Adrenal gland (tissue), 5 donors: Measurements from ENCODE around the gene DCAF15.

Experiments used
- CTCF ChIP-seq, 6 experiments: fragments of 450-650 bp in 4 of 6; fragments of 200-600 bp in 2 of 6; sonication (generic) in 1 of 6; IDR thresholded peaks; 1 replicate in 5 of 6; 2 replicates in 1 of 6; pipeline versions ENCODE4 v1.5.1 to v1.8.0; 2016 to 2021; ENCODE audit warnings: antibody characterized with exemption in 6 of 6, mild to moderate bottlenecking in 2 of 6, moderate library complexity in 1 of 6
- POLR2A ChIP-seq, 2 donors: fragments of 450-650 bp; IDR thresholded peaks; one replicate each; pipeline ENCODE4 v1.6.1; 2017; ENCODE audit warnings: antibody characterized with exemption in 2 of 2, mild to moderate bottlenecking in 2 of 2, moderate library complexity in 1 of 2
- donor health status: DM: no; HTN: no; CAD: no.

DNA sequence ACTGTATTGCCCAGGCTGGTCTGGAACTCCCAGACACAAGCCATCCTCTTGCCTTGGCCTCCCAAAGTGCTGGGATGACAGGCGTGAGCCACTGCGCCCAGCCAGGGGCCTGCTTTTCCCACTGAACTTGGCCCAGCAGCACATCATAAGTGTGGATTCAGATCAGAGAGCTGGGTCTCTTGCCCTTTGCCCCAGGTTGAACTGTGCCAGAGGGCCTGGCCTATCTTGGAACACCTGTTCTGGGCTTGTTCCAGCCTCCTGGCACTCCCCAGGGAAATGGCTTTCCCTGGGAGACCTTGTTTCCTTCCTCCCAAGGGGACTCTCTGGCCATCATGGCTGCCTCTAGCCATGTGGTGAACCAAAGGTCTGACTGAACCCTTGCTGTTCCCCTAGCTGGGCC, 42.9 kb upstream of the DCAF15 start:
- TF ChIP-seq POLR2A (IDR thresholded peaks at IDR 0.05), result no peak
- TF ChIP-seq CTCF (IDR thresholded peaks at IDR 0.05), result no peak
